Loucy (cell line): ENCODE data around the gene ATXN2.
"Not testable (repeated sequence)": the region's sequence is repeated elsewhere in the genome, so short reads cannot be mapped to it uniquely, and the experiment has no call there.

Experiments used
- CTCF ChIP-seq: fragments of 200-600 bp; sonication (generic); conservative IDR thresholded peaks from 2 replicates; pipeline ENCODE4 v1.5.1; 2014; ENCODE audit warnings: mild to moderate bottlenecking, antibody characterized with exemption, low read length
- EZH2phosphoT487 ChIP-seq: fragments of 200-600 bp; IDR thresholded peaks from 2 replicates; pipeline ENCODE4 v1.6.1; 2018; ENCODE audit warnings: antibody characterized with exemption, mild to moderate bottlenecking, moderate library complexity, borderline replicate concordance

GRCh38 chr12:111583506-111583905, 15.6 kb downstream of the ATXN2 start:
- TF ChIP-seq CTCF, EZH2phosphoT487: not testable (repeated sequence)
